ENCODE measurements around the gene TNFAIP8.

The TNFAIP8 gene

DNA sequence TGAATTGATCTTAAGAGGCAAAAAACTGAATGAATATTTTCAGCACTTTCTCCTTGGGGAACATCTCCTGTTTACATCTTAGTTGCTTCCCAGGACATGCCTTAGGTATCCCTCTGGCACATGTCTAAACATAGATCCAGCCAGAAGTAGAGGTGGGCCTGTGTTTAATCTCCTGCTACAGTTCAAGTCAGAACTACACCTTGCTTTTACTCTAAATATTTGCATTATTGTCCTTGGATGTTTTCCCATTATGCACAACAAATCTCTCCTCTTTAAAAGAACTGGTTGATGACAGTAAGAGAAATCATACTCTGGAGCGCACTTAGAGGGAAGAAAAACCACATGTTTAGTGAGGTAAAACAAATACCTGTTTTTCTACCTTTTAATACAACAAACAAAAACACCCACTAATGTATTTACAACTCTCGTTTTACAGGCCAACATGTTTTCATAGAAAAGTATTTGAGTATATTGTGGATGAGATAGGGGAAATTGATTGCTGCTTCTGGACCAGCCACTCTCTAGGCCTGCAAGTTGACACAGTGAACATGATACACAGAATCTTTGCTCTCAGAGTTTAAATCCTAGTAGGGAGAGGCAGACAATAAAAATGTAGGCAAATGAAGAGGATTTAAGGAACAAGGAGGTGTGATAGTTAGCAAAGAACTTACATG is 32.3 kb downstream of the TNFAIP8 start:
- Histone ChIP-seq H3K27me3 (ENCODE audit: control insufficient read depth in 5 of 5, insufficient read depth in 4 of 5, low read length in 5 of 5) (no peaks in the 10 kb centered on the region), H3K27ac (ENCODE audit: low read depth, low read length) (peak overlapping the region; percentile 71), H3K4me1 (ENCODE audit: control insufficient read depth in 5 of 5, insufficient read depth in 5 of 5, low read length in 5 of 5) (peaks cover 0 to 45% (median 23%) of the 10 kb centered on the region in 5 donors)

DNA sequence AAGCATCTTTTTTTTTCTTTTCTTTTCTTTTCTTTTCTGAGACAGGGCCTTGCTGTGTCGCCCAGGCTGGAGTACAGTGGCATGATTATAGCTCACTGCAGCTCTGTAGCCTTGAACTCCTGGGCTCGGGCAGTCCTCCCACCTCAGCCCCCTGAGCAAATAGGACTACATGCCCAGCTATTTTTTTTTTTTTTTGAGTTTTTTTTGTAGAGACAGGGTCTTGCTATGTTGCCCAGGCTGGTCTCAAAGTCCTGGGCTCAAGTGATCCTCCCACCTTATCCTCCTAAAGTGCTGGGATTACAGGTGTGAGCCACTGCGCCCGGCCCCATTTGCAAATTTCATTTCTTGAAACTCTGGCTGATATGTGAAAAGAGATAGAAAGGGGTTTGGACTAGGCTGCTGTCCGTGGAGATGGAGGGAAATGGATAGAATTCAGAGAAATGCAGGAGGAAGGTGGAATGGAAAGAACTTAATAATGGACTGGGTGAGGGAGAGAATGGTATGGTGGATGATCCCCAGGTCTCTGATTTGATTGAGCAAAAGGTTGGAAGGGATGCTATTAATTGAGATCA is 32.9 kb downstream of the TNFAIP8 start:
- Histone ChIP-seq H3K9ac (ENCODE audit: low read length in 5 of 5) (no peak overlapping the region), H3K36me3 (ENCODE audit: control insufficient read depth in 5 of 5, insufficient read depth in 5 of 5, low read length in 5 of 5) (peaks cover 0 to 2% (median 0%) of the 10 kb centered on the region in 5 donors), H3K27ac (ENCODE audit: low read depth, low read length) (peak overlapping the region; percentile 71), H3K4me3 (ENCODE audit: low read depth in 1 of 5, low read length in 5 of 5) (peak overlapping the region in 1 of 5 donors; percentile 19), H3K4me1 (ENCODE audit: control insufficient read depth in 5 of 5, insufficient read depth in 5 of 5, low read length in 5 of 5) (peaks cover 0 to 45% (median 25%) of the 10 kb centered on the region in 5 donors), H3K27me3 (ENCODE audit: control insufficient read depth in 5 of 5, insufficient read depth in 4 of 5, low read length in 5 of 5) (no peaks in the 10 kb centered on the region), H3K9me3 (ENCODE audit: control insufficient read depth in 5 of 5, low read length in 5 of 5) (no peaks in the 10 kb centered on the region)

More for the DNA sequence above, 32.3 kb downstream of the TNFAIP8 start:
- H3K4me3 ChIP-seq (ENCODE audit: low read depth in 1 of 5, low read length in 5 of 5): no peak overlapping the region
- H3K9me3 ChIP-seq (ENCODE audit: control insufficient read depth in 5 of 5, low read length in 5 of 5): no peaks in the 10 kb centered on the region
- peaks cover 0 to 2% (median 0%) of the 10 kb centered on the region in 5 donors for H3K36me3 ChIP-seq (ENCODE audit: control insufficient read depth in 5 of 5, insufficient read depth in 5 of 5, low read length in 5 of 5)
- H3K9ac ChIP-seq (ENCODE audit: low read length in 5 of 5): peak overlapping the region in 1 of 5 donors; percentile 6

DNA sequence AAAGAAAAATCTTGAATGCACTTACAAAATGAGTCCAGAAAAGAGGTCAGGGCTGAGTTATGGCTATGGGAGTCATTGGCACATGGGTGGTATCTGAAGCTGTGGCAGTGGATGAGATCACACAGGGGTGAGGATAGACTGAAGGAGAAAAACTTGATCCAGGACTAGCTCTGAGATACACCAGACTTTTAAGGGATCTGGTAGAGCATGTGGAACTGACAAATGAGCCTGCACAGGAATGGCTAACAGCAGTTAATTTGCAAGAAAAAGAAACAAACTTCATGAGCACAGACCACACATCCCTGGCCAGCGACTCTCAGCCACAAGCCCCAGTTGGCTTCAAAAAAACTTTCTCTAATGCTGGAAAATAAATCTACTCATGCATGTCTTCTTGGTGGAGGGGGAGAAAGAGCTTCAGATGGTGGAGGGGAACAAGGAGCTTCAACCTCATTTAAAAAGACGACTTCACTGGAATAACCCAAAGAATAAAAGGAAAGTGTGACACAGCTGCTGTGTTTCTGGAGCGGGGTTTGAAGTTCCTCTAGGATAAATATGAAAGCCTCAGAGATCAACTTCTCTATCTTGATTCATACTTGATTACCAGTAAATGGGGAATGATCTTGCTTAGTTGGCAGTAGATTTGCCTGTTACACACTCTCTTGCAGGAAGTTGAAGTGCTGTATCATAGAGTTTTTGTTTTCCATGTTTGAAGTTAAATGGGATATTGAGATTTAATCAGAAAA is 33.6 kb downstream of the TNFAIP8 start:
- Histone ChIP-seq H3K4me3 (ENCODE audit: low read depth in 1 of 5, low read length in 5 of 5) (peak overlapping the region in 3 of 5 donors; percentile 12 to 25 (median 19)), H3K4me1 (ENCODE audit: control insufficient read depth in 5 of 5, insufficient read depth in 5 of 5, low read length in 5 of 5) (peaks cover 0 to 45% (median 25%) of the 10 kb centered on the region in 5 donors)

DNA sequence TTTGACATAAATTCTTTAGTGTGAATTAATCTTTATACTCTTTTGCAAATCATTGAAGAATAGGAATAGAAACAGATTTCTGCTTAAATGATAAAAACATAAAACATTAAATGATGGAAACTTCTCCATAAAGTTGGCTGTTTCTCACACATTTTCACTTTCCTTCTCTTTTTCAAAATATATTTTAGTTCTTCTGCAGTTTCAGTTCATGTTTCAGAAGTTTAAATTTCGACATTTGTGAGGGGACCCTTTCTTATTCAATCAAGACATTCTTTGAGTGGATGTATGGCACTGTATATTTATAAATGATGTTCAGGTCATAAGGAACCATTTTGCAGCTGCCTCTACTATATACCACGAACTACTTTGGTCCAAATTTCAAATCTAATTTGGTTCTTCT is 34.6 kb downstream of the TNFAIP8 start:
- H3K9ac ChIP-seq (ENCODE audit: low read length in 5 of 5): no peak overlapping the region
- peaks cover 0 to 3% (median 0%) of the 10 kb centered on the region in 5 donors for H3K36me3 ChIP-seq (ENCODE audit: control insufficient read depth in 5 of 5, insufficient read depth in 5 of 5, low read length in 5 of 5)
- no peaks in the 10 kb centered on the region for H3K27me3 ChIP-seq (ENCODE audit: control insufficient read depth in 5 of 5, insufficient read depth in 4 of 5, low read length in 5 of 5)
- no peaks in the 10 kb centered on the region for H3K9me3 ChIP-seq (ENCODE audit: control insufficient read depth in 5 of 5, low read length in 5 of 5)
- peaks cover 0 to 45% (median 29%) of the 10 kb centered on the region in 5 donors for H3K4me1 ChIP-seq (ENCODE audit: control insufficient read depth in 5 of 5, insufficient read depth in 5 of 5, low read length in 5 of 5)
- no peak overlapping the region for H3K4me3 ChIP-seq (ENCODE audit: low read depth in 1 of 5, low read length in 5 of 5)
- H3K27ac ChIP-seq (ENCODE audit: low read depth, low read length): peak overlapping the region; percentile 71

More for the DNA sequence above, 33.6 kb downstream of the TNFAIP8 start:
- Histone ChIP-seq H3K36me3 (ENCODE audit: control insufficient read depth in 5 of 5, insufficient read depth in 5 of 5, low read length in 5 of 5) (peaks cover 0 to 2% (median 0%) of the 10 kb centered on the region in 5 donors), H3K9ac (ENCODE audit: low read length in 5 of 5) (no peak overlapping the region), H3K27ac (ENCODE audit: low read depth, low read length) (peak overlapping the region; percentile 71), H3K9me3 (ENCODE audit: control insufficient read depth in 5 of 5, low read length in 5 of 5) (no peaks in the 10 kb centered on the region), H3K27me3 (ENCODE audit: control insufficient read depth in 5 of 5, insufficient read depth in 4 of 5, low read length in 5 of 5) (no peaks in the 10 kb centered on the region)

DNA sequence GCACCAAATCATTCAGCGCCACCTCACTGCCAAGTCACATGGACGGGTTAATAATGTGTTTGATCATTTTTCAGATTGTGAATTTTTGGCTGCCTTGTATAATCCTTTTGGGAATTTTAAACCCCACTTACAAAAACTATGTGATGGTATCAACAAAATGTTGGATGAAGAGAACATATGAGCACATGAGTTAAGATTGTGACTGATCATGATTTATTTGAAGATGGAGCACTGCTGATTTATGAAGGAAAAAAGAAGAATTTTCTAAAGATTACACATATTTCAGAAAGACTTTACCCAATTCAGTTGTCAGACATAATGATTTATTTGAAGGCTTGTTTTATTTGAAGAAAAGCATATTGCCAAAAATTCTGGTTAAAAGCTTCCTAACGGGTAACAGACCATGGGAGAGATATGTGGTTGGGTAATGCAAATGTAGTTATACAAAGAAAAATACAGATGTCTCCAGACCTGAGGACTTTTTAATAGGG is 37.4 kb downstream of the TNFAIP8 start:
- Histone ChIP-seq H3K4me1 (ENCODE audit: control insufficient read depth in 5 of 5, insufficient read depth in 5 of 5, low read length in 5 of 5) (peaks cover 2 to 42% (median 31%) of the 10 kb centered on the region in 5 donors), H3K4me3 (ENCODE audit: low read depth in 1 of 5, low read length in 5 of 5) (no peak overlapping the region), H3K36me3 (ENCODE audit: control insufficient read depth in 5 of 5, insufficient read depth in 5 of 5, low read length in 5 of 5) (peaks cover 0 to 3% (median 0%) of the 10 kb centered on the region in 5 donors), H3K27ac (ENCODE audit: low read depth, low read length) (peak overlapping the region; percentile 62), H3K27me3 (ENCODE audit: control insufficient read depth in 5 of 5, insufficient read depth in 4 of 5, low read length in 5 of 5) (no peaks in the 10 kb centered on the region), H3K9ac (ENCODE audit: low read length in 5 of 5) (peak overlapping the region in 1 of 5 donors; percentile 44), H3K9me3 (ENCODE audit: control insufficient read depth in 5 of 5, low read length in 5 of 5) (no peaks in the 10 kb centered on the region)

DNA sequence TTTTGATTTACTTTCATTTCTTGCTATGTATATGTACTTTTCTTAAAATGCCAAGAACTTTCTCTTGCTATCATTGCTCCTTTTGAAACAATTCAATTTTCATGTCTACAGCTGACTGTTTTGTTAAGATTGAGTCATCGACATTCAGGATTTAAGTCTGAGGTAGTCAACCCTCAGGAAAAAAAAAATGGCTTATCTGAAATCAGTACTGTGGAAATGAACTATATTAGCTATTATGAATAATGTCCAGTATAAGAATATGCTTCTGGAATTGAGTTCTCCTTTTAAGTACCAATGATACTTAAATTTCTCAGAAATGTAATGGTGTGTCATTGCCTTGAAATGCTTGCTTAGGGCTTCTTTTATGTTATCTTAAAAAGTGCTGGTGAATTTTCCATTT is 37.9 kb downstream of the TNFAIP8 start:
- no peaks in the 10 kb centered on the region for H3K9me3 ChIP-seq (ENCODE audit: control insufficient read depth in 5 of 5, low read length in 5 of 5)
- H3K27ac ChIP-seq (ENCODE audit: low read depth, low read length): peak overlapping the region; percentile 62
- peaks cover 2 to 42% (median 32%) of the 10 kb centered on the region in 5 donors for H3K4me1 ChIP-seq (ENCODE audit: control insufficient read depth in 5 of 5, insufficient read depth in 5 of 5, low read length in 5 of 5)

DNA sequence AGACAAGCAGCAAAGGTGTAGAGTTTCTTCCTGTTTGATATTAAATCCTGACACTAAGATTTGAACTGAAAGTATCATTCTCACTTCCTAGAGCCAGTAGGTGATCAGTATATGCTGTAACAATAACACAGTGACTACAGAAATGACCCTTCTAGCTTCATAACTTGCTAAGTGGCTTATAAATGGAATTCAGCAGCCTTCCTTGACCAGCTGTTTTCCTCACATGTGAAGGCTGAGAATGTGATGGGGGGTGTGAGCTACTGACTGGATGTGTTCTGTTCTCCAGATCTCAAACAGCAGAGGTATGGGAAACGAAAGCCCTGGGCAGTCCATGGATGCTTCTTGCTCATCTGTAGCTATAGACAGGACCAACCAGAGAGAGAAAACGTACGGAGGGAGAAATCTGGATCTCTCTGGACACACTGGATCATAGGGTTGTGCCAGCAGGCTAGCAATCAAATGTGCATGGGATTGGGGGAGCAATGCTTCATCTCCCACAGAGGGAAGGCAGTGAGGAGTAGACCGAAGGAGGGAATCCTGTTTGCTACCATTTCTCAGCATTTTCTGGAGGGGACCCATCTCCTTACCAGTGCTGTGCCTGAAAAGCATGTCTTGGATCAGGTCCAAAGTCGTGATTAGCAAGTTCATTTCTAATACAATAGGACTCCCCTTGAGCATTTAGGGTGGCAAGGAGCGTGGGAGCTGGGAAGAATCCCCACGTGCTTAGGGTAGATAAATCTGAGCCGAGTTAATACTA is 39.4 kb downstream of the TNFAIP8 start:
- Histone ChIP-seq H3K36me3 (ENCODE audit: control insufficient read depth in 5 of 5, insufficient read depth in 5 of 5, low read length in 5 of 5) (peaks cover 0 to 3% (median 0%) of the 10 kb centered on the region in 5 donors), H3K27ac (ENCODE audit: low read depth, low read length) (peak overlapping the region; percentile 62), H3K4me3 (ENCODE audit: low read depth in 1 of 5, low read length in 5 of 5) (no peak overlapping the region), H3K9ac (ENCODE audit: low read length in 5 of 5) (peak overlapping the region in 2 of 5 donors; percentile 2 to 48), H3K4me1 (ENCODE audit: control insufficient read depth in 5 of 5, insufficient read depth in 5 of 5, low read length in 5 of 5) (peaks cover 5 to 35% (median 26%) of the 10 kb centered on the region in 5 donors), H3K9me3 (ENCODE audit: control insufficient read depth in 5 of 5, low read length in 5 of 5) (no peaks in the 10 kb centered on the region), H3K27me3 (ENCODE audit: control insufficient read depth in 5 of 5, insufficient read depth in 4 of 5, low read length in 5 of 5) (no peaks in the 10 kb centered on the region)

More for the DNA sequence above, 37.9 kb downstream of the TNFAIP8 start:
- Histone ChIP-seq H3K9ac (ENCODE audit: low read length in 5 of 5) (peak overlapping the region in 1 of 5 donors; percentile 44), H3K4me3 (ENCODE audit: low read depth in 1 of 5, low read length in 5 of 5) (no peak overlapping the region), H3K36me3 (ENCODE audit: control insufficient read depth in 5 of 5, insufficient read depth in 5 of 5, low read length in 5 of 5) (peaks cover 0 to 3% (median 0%) of the 10 kb centered on the region in 5 donors), H3K27me3 (ENCODE audit: control insufficient read depth in 5 of 5, insufficient read depth in 4 of 5, low read length in 5 of 5) (no peaks in the 10 kb centered on the region)

DNA sequence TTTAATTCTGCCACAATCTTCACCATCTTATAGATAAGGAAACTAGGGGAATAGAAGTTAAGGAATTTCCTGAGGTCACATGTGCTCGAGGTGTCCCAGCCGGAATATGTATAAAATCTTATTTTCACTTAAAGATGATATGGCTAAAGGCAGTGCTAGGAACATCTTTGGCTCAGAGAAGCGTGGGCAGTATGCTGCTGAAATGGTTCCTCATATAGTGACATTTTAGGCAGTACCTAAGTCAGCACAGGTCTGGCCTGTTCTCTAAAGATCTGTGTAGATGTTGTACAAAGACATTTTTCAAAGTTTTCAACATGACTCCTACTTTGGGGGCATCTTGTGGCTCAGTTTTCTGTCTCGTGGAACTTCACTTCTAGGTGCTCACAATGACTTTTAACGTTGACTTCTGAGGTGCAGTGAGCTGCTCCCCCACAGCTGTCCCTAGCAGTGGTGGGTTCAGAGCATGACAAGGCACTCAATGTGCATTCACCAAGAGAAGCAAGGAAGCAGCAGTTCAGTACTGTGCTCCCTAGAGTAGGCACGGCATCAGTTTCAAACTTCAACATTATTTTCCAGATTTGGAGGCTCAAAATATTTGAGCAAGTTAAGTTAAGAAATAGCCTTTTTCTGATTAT is 40.3 kb downstream of the TNFAIP8 start:
- no peaks in the 10 kb centered on the region for H3K27me3 ChIP-seq (ENCODE audit: control insufficient read depth in 5 of 5, insufficient read depth in 4 of 5, low read length in 5 of 5)
- H3K9me3 ChIP-seq (ENCODE audit: control insufficient read depth in 5 of 5, low read length in 5 of 5): no peaks in the 10 kb centered on the region
- peak overlapping the region; percentile 40 for H3K27ac ChIP-seq (ENCODE audit: low read depth, low read length)
- peaks cover 5 to 35% (median 26%) of the 10 kb centered on the region in 5 donors for H3K4me1 ChIP-seq (ENCODE audit: control insufficient read depth in 5 of 5, insufficient read depth in 5 of 5, low read length in 5 of 5)
- H3K4me3 ChIP-seq (ENCODE audit: low read depth in 1 of 5, low read length in 5 of 5): no peak overlapping the region
- peaks cover 0 to 3% (median 0%) of the 10 kb centered on the region in 5 donors for H3K36me3 ChIP-seq (ENCODE audit: control insufficient read depth in 5 of 5, insufficient read depth in 5 of 5, low read length in 5 of 5)
- no peak overlapping the region for H3K9ac ChIP-seq (ENCODE audit: low read length in 5 of 5)
